ENCODE measurements around the gene PLEKHA4.
"Not testable (repeated sequence)": the region's sequence is repeated elsewhere in the genome, so short reads cannot be mapped to it uniquely, and the experiment has no call there.

Gene PLEKHA4

DNA sequence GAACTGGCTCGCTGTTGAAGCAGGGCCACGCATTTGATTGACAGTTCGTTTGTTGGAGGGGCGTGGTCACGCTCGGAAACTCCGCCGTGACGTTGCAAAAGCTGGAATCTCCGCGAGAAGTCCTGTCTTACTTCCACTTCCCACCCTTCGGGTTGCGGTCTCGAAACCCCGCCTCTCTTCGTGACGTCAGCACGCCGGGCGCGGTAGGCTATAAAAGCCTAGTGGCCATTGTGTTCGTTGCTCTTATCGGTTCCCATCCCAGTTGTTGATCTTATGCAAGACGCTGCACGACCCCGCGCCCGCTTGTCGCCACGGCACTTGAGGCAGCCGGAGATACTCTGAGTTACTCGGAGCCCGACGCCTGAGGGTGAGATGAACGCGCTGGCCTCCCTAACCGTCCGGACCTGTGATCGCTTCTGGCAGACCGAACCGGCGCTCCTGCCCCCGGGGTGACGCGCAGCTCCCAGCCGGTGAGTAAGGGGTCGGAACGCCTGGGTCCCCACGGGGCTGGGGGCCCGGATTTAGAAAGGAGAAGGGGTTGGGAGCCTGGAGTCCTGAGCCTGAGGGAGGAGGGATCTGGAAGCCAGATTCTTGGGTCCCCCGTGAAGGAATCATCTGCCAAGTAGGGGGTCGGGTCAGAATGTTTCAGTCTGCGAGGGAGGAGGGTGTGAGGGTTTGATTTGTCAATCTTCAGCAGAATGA lies 3.9 kb upstream of the PLEKHA4 start, which contains the start of gene PPP1R15A:
Gene PPP1R15A, plus strand, starts transcription at position 240 of the 702 bp plus-strand sequence. CDS start 813 bp downstream, outside the sequence.
- H3K9me2 ChIP-seq (replicated peaks; ENCODE audit: insufficient read depth, low read length) = no peaks in the 10 kb centered on the region
- peaks cover 25% of the 10 kb centered on the region for H3K79me2 ChIP-seq (ENCODE audit: insufficient read depth, low read length)
- H2AFZ ChIP-seq (ENCODE audit: low read depth, low read length, severe bottlenecking) = no peak within 1 kb of the TSS
- H3F3A ChIP-seq (ENCODE audit: insufficient read depth) = peaks cover 40% of the 10 kb centered on the region
- H3K9ac ChIP-seq (ENCODE audit: low read length) = peak within 1 kb of the TSS; percentile 89
- H4K20me1 ChIP-seq (ENCODE audit: low read depth, low read length) = no peaks in the 10 kb centered on the region
- peak within 1 kb of the TSS; percentile 97 for H3K27ac ChIP-seq (ENCODE audit: low read depth, low read length)
- H3K4me3 ChIP-seq (ENCODE audit: insufficient read depth, low read length, poor library complexity, severe bottlenecking) = peak within 1 kb of the TSS; percentile 88
- H3K36me3 ChIP-seq (ENCODE audit: low read length) = no peaks in the 10 kb centered on the region
- H3K27me3 ChIP-seq (ENCODE audit: low read length) = no peaks in the 10 kb centered on the region
- peak within 1 kb of the TSS; percentile 90 for H3K4me2 ChIP-seq (ENCODE audit: low read depth, low read length, poor library complexity, severe bottlenecking)
- no peaks in the 10 kb centered on the region for H3K9me3 ChIP-seq (ENCODE audit: insufficient read depth, low read length)
- TF ChIP-seq EZH2phosphoT487 (conservative IDR thresholded peaks at IDR 0.05; ENCODE audit: low read length) = no peak
- TF ChIP-seq, protein P1, sequence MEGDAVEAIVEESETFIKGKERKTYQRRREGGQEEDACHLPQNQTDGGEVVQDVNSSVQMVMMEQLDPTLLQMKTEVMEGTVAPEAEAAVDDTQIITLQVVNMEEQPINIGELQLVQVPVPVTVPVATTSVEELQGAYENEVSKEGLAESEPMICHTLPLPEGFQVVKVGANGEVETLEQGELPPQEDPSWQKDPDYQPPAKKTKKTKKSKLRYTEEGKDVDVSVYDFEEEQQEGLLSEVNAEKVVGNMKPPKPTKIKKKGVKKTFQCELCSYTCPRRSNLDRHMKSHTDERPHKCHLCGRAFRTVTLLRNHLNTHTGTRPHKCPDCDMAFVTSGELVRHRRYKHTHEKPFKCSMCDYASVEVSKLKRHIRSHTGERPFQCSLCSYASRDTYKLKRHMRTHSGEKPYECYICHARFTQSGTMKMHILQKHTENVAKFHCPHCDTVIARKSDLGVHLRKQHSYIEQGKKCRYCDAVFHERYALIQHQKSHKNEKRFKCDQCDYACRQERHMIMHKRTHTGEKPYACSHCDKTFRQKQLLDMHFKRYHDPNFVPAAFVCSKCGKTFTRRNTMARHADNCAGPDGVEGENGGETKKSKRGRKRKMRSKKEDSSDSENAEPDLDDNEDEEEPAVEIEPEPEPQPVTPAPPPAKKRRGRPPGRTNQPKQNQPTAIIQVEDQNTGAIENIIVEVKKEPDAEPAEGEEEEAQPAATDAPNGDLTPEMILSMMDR (IDR thresholded peaks at IDR 0.05; ENCODE audit: insufficient read depth, low read length, poor library complexity, severe bottlenecking) = no peak

DNA sequence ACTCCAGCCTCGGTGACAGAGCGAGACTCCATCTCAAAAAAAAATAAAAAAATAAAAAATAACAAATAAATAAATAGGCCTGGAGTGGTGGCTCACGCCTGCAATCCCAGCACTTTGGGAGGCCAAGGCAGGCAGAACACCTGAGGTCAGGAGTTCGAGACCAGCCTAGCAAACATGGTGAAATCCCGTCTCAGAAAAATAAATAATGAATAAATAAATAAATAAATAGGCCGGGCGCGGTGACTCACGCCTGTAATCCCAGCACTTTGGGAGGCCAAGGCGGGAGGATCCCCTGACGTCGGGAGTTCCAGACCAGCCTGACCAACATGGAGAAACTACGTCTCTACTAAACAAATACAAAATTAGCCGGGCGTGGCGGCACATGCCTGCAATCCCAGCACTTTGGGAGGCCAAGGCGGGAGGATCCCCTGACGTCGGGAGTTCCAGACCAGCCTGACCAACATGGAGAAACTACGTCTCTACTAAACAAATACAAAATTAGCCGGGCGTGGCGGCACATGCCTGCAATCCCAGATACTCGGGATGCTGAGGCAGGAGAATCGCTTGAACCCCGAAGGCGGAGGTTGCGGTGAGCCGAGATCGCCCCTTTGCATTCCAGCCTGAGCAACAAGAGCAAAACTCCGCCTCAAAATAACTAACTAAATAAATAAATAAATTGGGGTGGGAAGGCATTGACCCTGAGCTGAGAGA lies 3.2 kb upstream of the PLEKHA4 start:
- Histone ChIP-seq H3K4me2 (ENCODE audit: low read depth, low read length, poor library complexity, severe bottlenecking) (peak overlapping the region; percentile 90), H3F3A (ENCODE audit: insufficient read depth) (peaks cover 36% of the 10 kb centered on the region), H3K79me2 (ENCODE audit: insufficient read depth, low read length) (peaks cover 25% of the 10 kb centered on the region)
- not testable (repeated sequence) for H3K36me3 ChIP-seq (ENCODE audit: low read length); H3K9ac ChIP-seq (ENCODE audit: low read length); H4K20me1 ChIP-seq (ENCODE audit: low read depth, low read length); H2AFZ ChIP-seq (ENCODE audit: low read depth, low read length, severe bottlenecking); H3K9me2 ChIP-seq (replicated peaks; ENCODE audit: insufficient read depth, low read length); H3K27ac ChIP-seq (ENCODE audit: low read depth, low read length); H3K27me3 ChIP-seq (ENCODE audit: low read length); H3K4me3 ChIP-seq (ENCODE audit: insufficient read depth, low read length, poor library complexity, severe bottlenecking); H3K9me3 ChIP-seq (ENCODE audit: insufficient read depth, low read length)

DNA sequence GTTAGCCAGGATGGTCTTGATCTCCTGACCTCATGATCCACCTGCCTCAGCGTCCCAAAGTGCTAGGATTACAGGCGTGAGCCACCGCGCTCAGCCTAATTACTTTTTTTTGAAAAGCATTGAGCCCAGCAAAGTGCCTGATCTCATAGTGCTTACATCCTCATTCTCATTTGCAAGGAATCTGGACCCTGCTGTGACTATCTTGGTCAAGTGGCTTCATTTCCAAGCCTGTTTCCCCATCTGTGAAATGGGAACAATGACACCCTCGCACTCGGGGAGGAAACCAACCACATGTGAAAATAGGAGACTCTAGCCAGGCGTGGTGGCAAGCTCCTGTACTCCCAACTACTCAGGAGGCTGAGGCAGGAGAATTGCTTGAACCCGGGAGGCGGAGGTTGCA lies 1.6 kb upstream of the PLEKHA4 start:
- Histone ChIP-seq H3K4me3 (ENCODE audit: insufficient read depth, low read length, poor library complexity, severe bottlenecking) (no peak overlapping the region), H3K27ac (ENCODE audit: low read depth, low read length) (no peak overlapping the region), H3K27me3 (ENCODE audit: low read length) (no peaks in the 10 kb centered on the region), H3K9me3 (ENCODE audit: insufficient read depth, low read length) (no peaks in the 10 kb centered on the region), H3K9me2 (replicated peaks; ENCODE audit: insufficient read depth, low read length) (no peaks in the 10 kb centered on the region), H3K9ac (ENCODE audit: low read length) (no peak overlapping the region), H2AFZ (ENCODE audit: low read depth, low read length, severe bottlenecking) (no peak overlapping the region), H4K20me1 (ENCODE audit: low read depth, low read length) (no peaks in the 10 kb centered on the region), H3F3A (ENCODE audit: insufficient read depth) (peaks cover 21% of the 10 kb centered on the region), H3K4me2 (ENCODE audit: low read depth, low read length, poor library complexity, severe bottlenecking) (no peak overlapping the region), H3K79me2 (ENCODE audit: insufficient read depth, low read length) (peaks cover 25% of the 10 kb centered on the region), H3K36me3 (ENCODE audit: low read length) (no peaks in the 10 kb centered on the region)
- TF ChIP-seq EZH2phosphoT487 (conservative IDR thresholded peaks at IDR 0.05; ENCODE audit: low read length) = no peak
- TF ChIP-seq, protein P1 (IDR thresholded peaks at IDR 0.05; ENCODE audit: insufficient read depth, low read length, poor library complexity, severe bottlenecking) = no peak

DNA sequence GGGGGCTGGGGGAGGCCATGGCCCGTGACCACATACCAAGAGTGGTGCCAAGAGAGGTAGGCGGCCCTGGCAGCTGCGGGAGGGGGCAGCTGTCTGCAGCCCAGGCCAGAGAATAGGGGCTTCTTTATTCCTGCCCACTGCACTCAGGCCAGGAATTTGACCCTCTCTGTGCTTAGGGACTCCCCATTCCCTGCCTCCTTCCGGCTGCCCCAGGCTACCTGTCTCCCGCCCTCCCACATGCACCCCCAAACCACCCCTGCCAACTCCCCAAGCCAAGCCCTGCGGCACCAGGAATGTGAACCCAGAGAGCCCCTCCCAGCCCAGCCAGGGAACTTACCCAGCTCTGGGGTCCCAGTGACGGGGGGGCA lies 687 bp downstream of the PLEKHA4 start:
- peak overlapping the region; percentile 35 for H3K27ac ChIP-seq (ENCODE audit: low read depth, low read length)
- no peaks in the 10 kb centered on the region for H3F3A ChIP-seq (ENCODE audit: insufficient read depth)
- H4K20me1 ChIP-seq (ENCODE audit: low read depth, low read length) = no peaks in the 10 kb centered on the region
- H3K4me3 ChIP-seq (ENCODE audit: insufficient read depth, low read length, poor library complexity, severe bottlenecking) = no peak overlapping the region
- peak overlapping the region; percentile 45 for H3K9ac ChIP-seq (ENCODE audit: low read length)
- TF ChIP-seq EZH2phosphoT487 (conservative IDR thresholded peaks at IDR 0.05; ENCODE audit: low read length) = no peak
- TF ChIP-seq, protein P1 (IDR thresholded peaks at IDR 0.05; ENCODE audit: insufficient read depth, low read length, poor library complexity, severe bottlenecking) = no peak
- peak overlapping the region; percentile 45 for H3K4me2 ChIP-seq (ENCODE audit: low read depth, low read length, poor library complexity, severe bottlenecking)
- H3K9me2 ChIP-seq (replicated peaks; ENCODE audit: insufficient read depth, low read length) = no peaks in the 10 kb centered on the region
- H2AFZ ChIP-seq (ENCODE audit: low read depth, low read length, severe bottlenecking) = no peak overlapping the region
- H3K27me3 ChIP-seq (ENCODE audit: low read length) = no peaks in the 10 kb centered on the region
- no peaks in the 10 kb centered on the region for H3K36me3 ChIP-seq (ENCODE audit: low read length)
- no peaks in the 10 kb centered on the region for H3K9me3 ChIP-seq (ENCODE audit: insufficient read depth, low read length)
- H3K79me2 ChIP-seq (ENCODE audit: insufficient read depth, low read length) = peaks cover 5% of the 10 kb centered on the region

Measured in SU-DHL-6 (cell line).